T-helper 17 cell (primary cell): ENCODE data around the gene POC1B. TPM values are rescaled to one million over a fixed set of nuclear protein-coding genes. Genes with fewer than 3 reads are reported as not detected.

ENCODE experiments used
- ATAC-seq: fragments of 150-1000 bp; cut with Tn5 transposase; 2 replicates; pipeline ENCODE4 v1.10.0; 2021; ENCODE audit warnings: mild to moderate bottlenecking, moderate library complexity
- DNase-seq, 3 donors: peaks; one replicate each; pipeline versions ENCODE4 v3.0.0 to v3.0.0-alpha.2; 2020 to 2021
- H3K9me3 ChIP-seq: one replicate; pipeline ENCODE4 v1.7.0; 2013; ENCODE audit warnings: low read length, mild to moderate bottlenecking; ENCODE audit not compliant: control insufficient read depth, poor library complexity, severe bottlenecking
- H3K27ac Mint-ChIP-seq: one replicate; pipeline ENCODE4 v1.8.0; 2022; ENCODE audit warnings: mild to moderate bottlenecking, moderate library complexity, mixed read lengths
- H3K27me3 Mint-ChIP-seq: one replicate; pipeline ENCODE4 v1.8.0; 2022; ENCODE audit warnings: mixed read lengths
- H3K36me3 Mint-ChIP-seq: one replicate; pipeline ENCODE4 v1.8.0; 2022; ENCODE audit warnings: low read depth, mixed read lengths
- H3K4me1 Mint-ChIP-seq: one replicate; pipeline ENCODE4 v1.8.0; 2022; ENCODE audit warnings: mild to moderate bottlenecking, mixed read lengths
- H3K4me3 Mint-ChIP-seq: one replicate; pipeline ENCODE4 v1.8.0; 2022; ENCODE audit warnings: mild to moderate bottlenecking, moderate library complexity, mixed read lengths
- total RNA-seq, 4 donors: library from RNA in 2 of 4; stranded (reverse) in 2 of 4; gene quantifications; one replicate each; pipeline ENCODE4 v1.2.3 and lab custom pipeline; 2022 to 2026

POC1B gene
- total RNA-seq, 2 donors from 2014 or later: 18.2 to 22.0 TPM

- no peak overlapping the region for H3K27ac Mint-ChIP-seq
- no peaks in the 10 kb centered on the region for H3K9me3 ChIP-seq
- no peaks in the 10 kb centered on the region for H3K27me3 Mint-ChIP-seq
- DNase-seq: no peak
- no peak overlapping the region for H3K4me3 Mint-ChIP-seq
- H3K4me1 Mint-ChIP-seq: peaks cover 2% of the 10 kb centered on the region
- no peak for ATAC-seq
- H3K36me3 Mint-ChIP-seq: peaks cover 10% of the 10 kb centered on the region
These were observed 114.0 kb downstream of the POC1B start for GRCh38 chr12:89411846-89412245.

- ATAC-seq (no peak), DNase-seq (no peak)
- Mint-ChIP-seq H3K4me1 (peaks cover under 1% of the 10 kb centered on the region), H3K36me3 (peaks cover 8% of the 10 kb centered on the region), H3K27ac (no peak overlapping the region), H3K4me3 (no peak overlapping the region), H3K27me3 (no peaks in the 10 kb centered on the region)
- no peaks in the 10 kb centered on the region for H3K9me3 ChIP-seq
These were observed 114.6 kb downstream of the POC1B start for GRCh38 chr12:89411234-89411633.

- Mint-ChIP-seq H3K4me1 (no peaks in the 10 kb centered on the region), H3K4me3 (no peak overlapping the region), H3K36me3 (peaks cover 7% of the 10 kb centered on the region), H3K27ac (peak overlapping the region; percentile 24), H3K27me3 (no peaks in the 10 kb centered on the region)
- DNase-seq (no peak), ATAC-seq (no peak)
- no peaks in the 10 kb centered on the region for H3K9me3 ChIP-seq
These were observed 120.1 kb downstream of the POC1B start for GRCh38 chr12:89405626-89406345.

- Mint-ChIP-seq H3K36me3 (no peaks in the 10 kb centered on the region), H3K27me3 (no peaks in the 10 kb centered on the region), H3K27ac (no peak overlapping the region), H3K4me3 (no peak overlapping the region), H3K4me1 (peaks cover 10% of the 10 kb centered on the region)
- H3K9me3 ChIP-seq: no peaks in the 10 kb centered on the region
- DNase-seq (no peak), ATAC-seq (no peak)
These were observed 124.3 kb downstream of the POC1B start for GRCh38 chr12:89401433-89402058.

GRCh38 chr12:89400415-89400814 lies 125.4 kb downstream of the POC1B start:
- DNase-seq (no peak), ATAC-seq (no peak)
- Mint-ChIP-seq H3K4me3 (no peak overlapping the region), H3K27me3 (no peaks in the 10 kb centered on the region), H3K4me1 (peaks cover 12% of the 10 kb centered on the region), H3K36me3 (no peaks in the 10 kb centered on the region), H3K27ac (no peak overlapping the region)
- no peaks in the 10 kb centered on the region for H3K9me3 ChIP-seq

- peak overlapping the region; percentile 9 for H3K27ac Mint-ChIP-seq
- no peak overlapping the region for H3K4me3 Mint-ChIP-seq
- no peaks in the 10 kb centered on the region for H3K9me3 ChIP-seq
- DNase-seq: no peak
- H3K4me1 Mint-ChIP-seq: peaks cover 14% of the 10 kb centered on the region
- H3K27me3 Mint-ChIP-seq: no peaks in the 10 kb centered on the region
- H3K36me3 Mint-ChIP-seq: peaks cover 4% of the 10 kb centered on the region
- no peak for ATAC-seq
These were observed 130.1 kb downstream of the POC1B start for GRCh38 chr12:89395712-89396111.

- peaks cover 23% of the 10 kb centered on the region for H3K4me1 Mint-ChIP-seq
- H3K4me3 Mint-ChIP-seq: no peak overlapping the region
- no peaks in the 10 kb centered on the region for H3K9me3 ChIP-seq
- no peaks in the 10 kb centered on the region for H3K27me3 Mint-ChIP-seq
- H3K36me3 Mint-ChIP-seq: peaks cover 5% of the 10 kb centered on the region
- DNase-seq (no peak), ATAC-seq (no peak)
- H3K27ac Mint-ChIP-seq: no peak overlapping the region
These were observed 132.2 kb downstream of the POC1B start for GRCh38 chr12:89393551-89394121.

GRCh38 chr12:89392391-89392790 lies 133.5 kb downstream of the POC1B start:
- Mint-ChIP-seq H3K27ac (no peak overlapping the region), H3K36me3 (peaks cover 5% of the 10 kb centered on the region), H3K27me3 (no peaks in the 10 kb centered on the region), H3K4me1 (peaks cover 15% of the 10 kb centered on the region), H3K4me3 (no peak overlapping the region)
- DNase-seq (no peak), ATAC-seq (no peak)
- H3K9me3 ChIP-seq: no peaks in the 10 kb centered on the region

- Mint-ChIP-seq H3K36me3 (peaks cover 5% of the 10 kb centered on the region), H3K27me3 (no peaks in the 10 kb centered on the region), H3K4me3 (no peak overlapping the region), H3K4me1 (peaks cover 13% of the 10 kb centered on the region), H3K27ac (no peak overlapping the region)
- no peak for ATAC-seq
- no peaks in the 10 kb centered on the region for H3K9me3 ChIP-seq
- no peak for DNase-seq
These were observed 134.0 kb downstream of the POC1B start for GRCh38 chr12:89391726-89392336.

GRCh38 chr12:89390802-89391673 lies 134.8 kb downstream of the POC1B start:
- peaks cover 5% of the 10 kb centered on the region for H3K36me3 Mint-ChIP-seq
- no peak for ATAC-seq

GRCh38 chr12:89389755-89390661 lies 135.8 kb downstream of the POC1B start:
- DNase-seq: no peak
- peaks cover 5% of the 10 kb centered on the region for H3K36me3 Mint-ChIP-seq
- no peaks in the 10 kb centered on the region for H3K9me3 ChIP-seq
- H3K27ac Mint-ChIP-seq: no peak overlapping the region
- H3K4me3 Mint-ChIP-seq: no peak overlapping the region
- H3K27me3 Mint-ChIP-seq: no peaks in the 10 kb centered on the region
- H3K4me1 Mint-ChIP-seq: peaks cover 11% of the 10 kb centered on the region
- no peak for ATAC-seq

More at GRCh38 chr12:89390802-89391673, 134.8 kb downstream of the POC1B start:
- Mint-ChIP-seq H3K27me3 (no peaks in the 10 kb centered on the region), H3K4me3 (no peak overlapping the region), H3K4me1 (peaks cover 11% of the 10 kb centered on the region), H3K27ac (no peak overlapping the region)
- no peaks in the 10 kb centered on the region for H3K9me3 ChIP-seq
- no peak for DNase-seq

GRCh38 chr12:89386138-89386537 lies 139.7 kb downstream of the POC1B start:
- Mint-ChIP-seq H3K27ac (no peak overlapping the region), H3K4me1 (peaks cover 15% of the 10 kb centered on the region), H3K27me3 (no peaks in the 10 kb centered on the region), H3K4me3 (no peak overlapping the region), H3K36me3 (peaks cover 3% of the 10 kb centered on the region)
- H3K9me3 ChIP-seq: no peaks in the 10 kb centered on the region
- no peak for ATAC-seq
- no peak for DNase-seq
